ENCODE results near the gene SERP2. TPM values are rescaled to one million over a fixed set of nuclear protein-coding genes. Genes with fewer than 3 reads are reported as not detected.
"Not testable (repeated sequence)": the region's sequence is repeated elsewhere in the genome, so short reads cannot be mapped to it uniquely, and the experiment has no call there.

The SERP2 gene
- 5.8 and 6.5 TPM in 2 replicates for total RNA-seq

GRCh38 chr13:44373601-44374347 lies at the start of gene SERP2:
TSS of gene SERP2 (plus strand) at chr13:44373824. CDS start at chr13:44374026, 202 bp downstream.
- no peak for TF ChIP-seq CTCF (IDR thresholded peaks at IDR 0.05; ENCODE audit: extremely low read depth, low read depth, low read length)
- Histone ChIP-seq H3K4me3 (ENCODE audit: insufficient read depth, low read length) (peak within 1 kb of the TSS; percentile 79), H3K27me3 (ENCODE audit: insufficient read depth, low read length) (no peaks in the 10 kb centered on the region), H2AFZ (ENCODE audit: low read length) (peak within 1 kb of the TSS; percentile 79), H3K36me3 (ENCODE audit: insufficient read depth, low read length) (no peaks in the 10 kb centered on the region), H3K9me3 (ENCODE audit: low read depth, low read length) (no peaks in the 10 kb centered on the region), H4K20me1 (ENCODE audit: insufficient read depth, low read length) (no peaks in the 10 kb centered on the region), H3K27ac (ENCODE audit: low read depth, low read length) (no peak within 1 kb of the TSS), H3K4me1 (ENCODE audit: insufficient read depth, low read length) (no peaks in the 10 kb centered on the region), H3K79me2 (ENCODE audit: insufficient read depth, low read length) (no peaks in the 10 kb centered on the region), H3K4me2 (ENCODE audit: insufficient read depth, low read length) (peak within 1 kb of the TSS; percentile 85)
- DNase-seq (ENCODE audit: insufficient read length, low spot score, missing footprints) = peak; percentile 93

- H3K79me2 ChIP-seq (ENCODE audit: insufficient read depth, low read length) = no peaks in the 10 kb centered on the region
- no peaks in the 10 kb centered on the region for H3K27me3 ChIP-seq (ENCODE audit: insufficient read depth, low read length)
- no peaks in the 10 kb centered on the region for H3K36me3 ChIP-seq (ENCODE audit: insufficient read depth, low read length)
- TF ChIP-seq CTCF (IDR thresholded peaks at IDR 0.05; ENCODE audit: extremely low read depth, low read depth, low read length) = no peak
- H3K4me2 ChIP-seq (ENCODE audit: insufficient read depth, low read length) = no peak overlapping the region
- no peaks in the 10 kb centered on the region for H3K9me3 ChIP-seq (ENCODE audit: low read depth, low read length)
- no peak overlapping the region for H2AFZ ChIP-seq (ENCODE audit: low read length)
- H3K4me3 ChIP-seq (ENCODE audit: insufficient read depth, low read length) = no peak overlapping the region
- peaks cover 11% of the 10 kb centered on the region for H3K4me1 ChIP-seq (ENCODE audit: insufficient read depth, low read length)
- no peaks in the 10 kb centered on the region for H4K20me1 ChIP-seq (ENCODE audit: insufficient read depth, low read length)
- DNase-seq (ENCODE audit: insufficient read length, low spot score, missing footprints) = no peak
- no peak overlapping the region for H3K27ac ChIP-seq (ENCODE audit: low read depth, low read length)
Observed at GRCh38 chr13:44326961-44327360, 46.7 kb upstream of the SERP2 start.

DNA sequence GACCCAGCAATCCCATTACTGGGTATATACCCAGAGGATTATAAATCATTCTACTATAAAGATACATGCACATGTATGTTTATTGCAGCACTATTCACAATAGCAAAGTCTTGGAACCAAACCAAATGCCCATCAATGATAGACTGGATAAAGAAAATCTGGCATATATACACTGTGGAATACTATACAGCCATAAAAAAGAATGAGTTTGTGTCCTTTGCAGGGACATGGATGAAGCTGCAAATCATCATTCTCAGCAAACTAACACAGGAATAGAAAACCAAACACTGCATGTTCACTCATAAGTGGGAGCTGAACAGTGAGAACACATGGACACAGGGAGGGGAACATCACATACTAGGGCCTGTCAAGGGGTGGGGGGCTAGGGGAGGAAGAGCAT lies 44.6 kb upstream of the SERP2 start:
- H2AFZ ChIP-seq (ENCODE audit: low read length); H3K36me3 ChIP-seq (ENCODE audit: insufficient read depth, low read length); H3K4me3 ChIP-seq (ENCODE audit: insufficient read depth, low read length); H3K9me3 ChIP-seq (ENCODE audit: low read depth, low read length); H3K4me2 ChIP-seq (ENCODE audit: insufficient read depth, low read length); H3K27ac ChIP-seq (ENCODE audit: low read depth, low read length); H4K20me1 ChIP-seq (ENCODE audit: insufficient read depth, low read length); H3K27me3 ChIP-seq (ENCODE audit: insufficient read depth, low read length); DNase-seq (ENCODE audit: insufficient read length, low spot score, missing footprints); H3K79me2 ChIP-seq (ENCODE audit: insufficient read depth, low read length): not testable (repeated sequence)
- H3K4me1 ChIP-seq (ENCODE audit: insufficient read depth, low read length) = peaks cover 20% of the 10 kb centered on the region

- Histone ChIP-seq H2AFZ (ENCODE audit: low read length) (no peak overlapping the region), H3K9me3 (ENCODE audit: low read depth, low read length) (no peaks in the 10 kb centered on the region), H3K27ac (ENCODE audit: low read depth, low read length) (no peak overlapping the region), H3K4me3 (ENCODE audit: insufficient read depth, low read length) (no peak overlapping the region), H3K36me3 (ENCODE audit: insufficient read depth, low read length) (no peaks in the 10 kb centered on the region), H3K79me2 (ENCODE audit: insufficient read depth, low read length) (no peaks in the 10 kb centered on the region), H3K4me1 (ENCODE audit: insufficient read depth, low read length) (peaks cover 20% of the 10 kb centered on the region), H4K20me1 (ENCODE audit: insufficient read depth, low read length) (no peaks in the 10 kb centered on the region), H3K27me3 (ENCODE audit: insufficient read depth, low read length) (no peaks in the 10 kb centered on the region), H3K4me2 (ENCODE audit: insufficient read depth, low read length) (no peak overlapping the region)
- no peak for TF ChIP-seq CTCF (IDR thresholded peaks at IDR 0.05; ENCODE audit: extremely low read depth, low read depth, low read length)
- peak; percentile 8 for DNase-seq (ENCODE audit: insufficient read length, low spot score, missing footprints)
Observed at GRCh38 chr13:44329909-44330545, 43.6 kb upstream of the SERP2 start.
